Stimulated activated naive CD4-positive, alpha-beta T cell (primary cell): ENCODE results near the gene CDH13.
"Not testable (repeated sequence)": the region's sequence is repeated elsewhere in the genome, so short reads cannot be mapped to it uniquely, and the experiment has no call there.

Source experiments
- DNase-seq, 6 experiments: peaks; one replicate each; lab custom pipeline; 2025; lab: John Stamatoyannopoulos, UW

CDH13 gene

DNA sequence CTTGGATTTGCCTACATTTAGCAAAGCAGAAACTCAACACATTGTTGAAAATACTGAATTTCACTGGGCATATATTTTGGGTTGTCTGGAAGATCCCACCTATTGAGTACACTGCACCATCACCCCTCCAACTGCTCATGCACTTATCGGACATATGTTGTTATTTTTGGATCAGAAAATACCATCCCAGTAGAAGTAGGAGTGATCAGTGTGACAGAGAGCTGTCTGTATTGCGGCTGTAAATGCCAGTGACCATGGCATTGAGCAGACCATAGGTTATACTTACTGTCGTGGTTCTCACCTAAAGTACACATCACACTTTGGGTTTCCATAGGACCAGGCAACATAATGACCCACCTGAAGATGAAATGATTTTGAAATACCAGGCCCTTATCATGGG is 264.7 kb downstream of the CDH13 start:
- no peak for DNase-seq

- DNase-seq = no peak
Observed at GRCh38 chr16:82891918-82892317, 265.1 kb downstream of the CDH13 start.

GRCh38 chr16:82892324-82892723 is 265.6 kb downstream of the CDH13 start:
- no peak for DNase-seq

DNA sequence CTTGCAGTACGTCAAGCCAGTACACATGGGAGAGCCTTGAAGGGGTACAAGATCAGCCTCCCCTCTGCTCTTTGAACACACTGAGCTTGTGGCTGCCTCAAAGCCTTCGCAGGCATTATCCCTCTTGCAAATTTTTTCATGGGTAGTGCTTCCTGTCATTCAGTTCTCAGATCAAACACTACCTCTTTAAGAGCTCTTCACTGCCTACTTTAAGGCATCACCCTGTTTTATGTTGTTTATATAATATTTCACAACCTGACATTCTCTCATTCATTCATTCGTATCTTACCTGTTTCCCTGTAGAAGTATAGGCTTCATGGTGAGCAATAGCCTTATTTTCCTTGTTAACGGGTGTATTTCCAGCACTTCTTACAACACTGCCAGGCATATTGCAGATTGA is 269.1 kb downstream of the CDH13 start:
- DNase-seq = no peak

DNA sequence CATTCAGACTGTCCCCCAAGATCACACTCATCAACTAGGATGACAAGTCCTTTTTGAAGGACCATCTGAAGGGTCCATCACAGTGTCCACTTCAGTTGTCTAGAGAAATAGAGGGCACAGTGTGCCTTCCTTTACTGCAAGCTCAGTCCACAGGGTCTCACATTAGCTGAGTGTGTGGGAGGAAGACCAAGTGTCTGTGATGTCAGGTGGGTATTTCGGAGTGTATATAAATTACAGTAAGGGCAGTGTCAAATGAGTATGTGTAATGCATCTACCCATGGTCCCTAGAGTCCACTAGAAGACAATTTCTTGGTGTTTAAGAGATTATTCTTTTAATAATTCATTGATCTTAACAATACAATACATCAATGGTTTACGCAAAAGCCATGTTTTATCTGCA is 272.2 kb downstream of the CDH13 start:
- DNase-seq = no peak

GRCh38 chr16:82899731-82900450 is 273.1 kb downstream of the CDH13 start:
- no peak for DNase-seq

- no peak for DNase-seq
Observed at GRCh38 chr16:82900559-82900958, 273.8 kb downstream of the CDH13 start.

DNA sequence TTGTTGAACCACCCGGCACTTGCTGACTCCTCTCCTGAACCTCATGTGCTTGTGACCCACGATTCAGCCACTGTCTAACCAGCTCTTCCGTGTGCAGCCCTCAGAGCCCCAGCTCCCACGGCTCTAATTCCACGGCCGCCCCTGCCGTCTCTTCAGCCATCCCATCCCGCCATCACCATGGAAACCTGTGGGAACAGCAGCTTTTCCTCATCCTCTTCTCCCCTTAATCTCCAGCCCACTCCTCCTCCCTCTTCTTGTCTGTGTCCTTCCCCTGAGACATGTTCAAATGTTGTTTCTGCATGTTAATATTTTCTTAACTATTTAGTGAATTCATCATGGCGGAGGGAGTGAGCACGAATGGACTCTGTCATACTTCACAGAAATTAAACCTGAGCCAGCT is 285.2 kb downstream of the CDH13 start:
- DNase-seq = no peak

DNA sequence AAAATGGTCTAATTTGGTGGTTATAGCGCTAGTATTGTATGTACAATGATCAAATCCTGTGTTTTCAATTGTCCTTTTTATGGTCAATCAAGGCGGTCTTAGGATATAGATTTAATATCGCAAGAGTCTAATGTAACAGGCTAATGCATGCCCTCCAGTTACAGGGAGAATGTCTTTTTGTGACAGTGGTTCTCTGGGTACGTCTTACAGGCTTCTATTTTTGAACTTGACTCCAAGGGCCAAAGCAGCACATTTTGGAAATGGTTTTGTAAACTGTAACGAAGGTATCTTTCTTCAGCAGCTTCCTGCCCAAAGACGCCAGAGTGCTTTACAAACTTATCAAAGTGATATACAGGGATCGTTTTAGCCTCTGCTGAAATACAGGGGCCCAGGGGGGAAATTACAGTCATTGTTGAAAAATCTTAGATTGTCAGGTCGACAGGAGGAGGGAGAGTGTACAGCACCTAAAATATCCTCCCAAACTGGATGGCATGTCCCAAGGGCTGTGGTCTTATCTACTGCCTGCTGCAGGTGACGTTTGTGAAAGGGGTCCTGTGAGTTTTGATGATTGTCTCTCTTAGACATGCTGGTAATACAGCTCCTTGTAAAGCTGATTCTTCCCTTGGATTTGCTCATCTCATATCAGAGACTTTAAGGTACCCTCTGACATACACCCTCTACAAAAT is 288.5 kb downstream of the CDH13 start:
- no peak for DNase-seq

- DNase-seq = no peak
Observed at GRCh38 chr16:82917886-82918595, 291.3 kb downstream of the CDH13 start.

DNA sequence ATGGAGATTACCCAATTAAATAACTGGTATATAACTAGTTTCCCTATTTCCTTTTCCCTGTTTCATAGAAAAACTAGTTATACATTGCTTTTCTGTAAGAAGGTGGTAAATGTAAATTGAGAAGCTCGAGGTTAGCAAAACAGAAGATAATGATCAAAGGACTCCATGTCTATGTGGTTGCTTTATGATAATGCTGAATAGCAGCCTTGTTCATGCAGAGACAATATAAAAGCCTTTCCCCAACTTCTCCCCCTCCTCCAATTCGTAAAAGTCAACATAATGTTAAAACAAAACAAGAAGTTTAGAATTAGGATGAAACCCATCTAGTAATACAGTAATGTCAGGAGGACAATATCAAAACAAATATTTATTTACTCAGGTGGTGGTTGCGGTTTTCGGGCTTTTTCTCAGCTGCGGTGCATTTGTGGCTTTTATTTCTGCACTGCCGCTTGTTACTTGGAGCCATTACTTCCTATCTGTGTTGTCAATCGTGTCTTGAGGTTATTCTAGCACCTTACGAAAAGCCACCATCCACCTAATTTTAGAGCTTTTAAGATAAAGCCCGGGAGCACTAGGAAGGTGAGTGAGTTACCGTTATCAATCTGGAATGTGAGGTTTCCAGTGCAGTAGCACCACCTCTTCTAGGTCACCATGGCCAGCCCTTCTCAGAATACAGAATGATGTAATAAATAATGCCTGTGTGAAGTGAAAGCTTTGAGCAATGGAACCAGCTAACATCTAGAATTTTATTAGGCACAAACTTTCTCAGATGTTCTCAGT is 297.5 kb downstream of the CDH13 start:
- no peak for DNase-seq

GRCh38 chr16:82926500-82926899 is 299.7 kb downstream of the CDH13 start:
- DNase-seq = no peak

- DNase-seq = not testable (repeated sequence)
Observed at GRCh38 chr16:82933933-82934332, 307.2 kb downstream of the CDH13 start.

GRCh38 chr16:82935766-82936165 is 309.0 kb downstream of the CDH13 start:
- no peak for DNase-seq

- no peak for DNase-seq
Observed at GRCh38 chr16:82936941-82937551, 310.3 kb downstream of the CDH13 start.

DNA sequence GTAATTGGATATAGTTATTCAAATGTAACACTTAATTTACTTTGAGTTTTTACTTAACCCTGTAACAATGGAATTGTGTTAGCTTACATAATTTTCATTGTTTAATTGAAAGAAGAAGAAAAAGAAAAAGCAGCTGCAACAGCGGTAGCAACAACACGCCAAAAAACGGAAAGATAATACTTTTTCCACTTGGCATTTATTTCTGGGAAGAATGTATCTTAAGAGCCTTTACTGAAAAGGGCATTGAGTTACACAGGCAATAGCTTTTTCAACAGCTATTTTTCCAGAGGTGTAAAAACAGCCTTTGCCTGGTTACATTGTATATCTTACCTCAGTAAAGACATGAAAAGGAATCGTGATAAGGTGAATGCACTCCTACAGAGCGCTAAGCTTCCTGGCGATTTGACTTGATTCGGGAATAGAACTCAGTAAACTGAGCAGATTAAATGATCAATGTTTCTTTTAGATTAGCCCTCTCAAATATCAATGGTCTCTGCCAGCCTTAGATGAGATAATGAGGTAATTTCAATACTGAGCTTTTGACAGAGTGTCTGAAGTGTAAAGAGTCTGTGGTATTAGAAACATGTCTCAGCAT is 311.3 kb downstream of the CDH13 start:
- no peak for DNase-seq

- no peak for DNase-seq
Observed at GRCh38 chr16:82943371-82943770, 316.6 kb downstream of the CDH13 start.

- no peak for DNase-seq
Observed at GRCh38 chr16:82945420-82946101, 318.8 kb downstream of the CDH13 start.

DNA sequence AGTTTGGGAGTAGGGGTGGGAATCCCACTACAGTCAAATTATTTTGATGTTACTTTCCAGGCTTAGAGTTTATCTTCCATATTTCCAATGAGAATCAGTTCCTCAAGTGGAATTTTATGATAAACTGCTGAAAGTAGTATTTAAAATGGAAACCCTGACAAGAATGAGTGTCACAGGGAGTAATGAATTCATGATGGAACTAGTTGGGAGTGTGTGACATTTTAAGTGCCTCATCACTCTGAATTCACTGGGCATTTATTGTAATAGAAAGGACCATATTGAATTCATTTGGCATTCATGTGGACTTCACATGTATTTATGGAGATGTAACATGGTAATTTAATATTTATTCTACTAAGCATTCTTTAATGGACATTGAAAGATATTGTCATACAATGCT is 320.9 kb downstream of the CDH13 start:
- no peak for DNase-seq

DNA sequence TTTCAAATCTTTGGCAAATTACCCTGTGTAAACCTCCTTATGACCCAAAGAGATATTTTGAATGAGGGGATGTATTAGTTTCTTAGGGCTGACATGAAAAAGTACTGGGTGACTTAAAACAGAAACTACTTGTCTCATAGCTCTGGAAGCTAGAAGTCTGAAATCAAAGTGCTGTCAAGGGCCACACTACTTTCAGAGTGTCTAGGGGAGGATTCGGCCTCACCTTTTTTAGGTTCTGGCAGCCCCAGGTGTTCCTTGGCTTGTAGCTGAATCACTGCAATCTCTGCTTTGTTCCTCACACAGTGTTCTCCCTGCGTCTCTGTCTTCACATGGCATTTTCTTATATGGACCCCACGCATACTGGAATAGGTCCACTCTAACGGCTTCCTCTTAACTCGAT is 322.2 kb downstream of the CDH13 start:
- no peak for DNase-seq

GRCh38 chr16:82953517-82953916 is 326.7 kb downstream of the CDH13 start:
- DNase-seq = no peak
